Stimulated activated naive B cell treated with anti-CD40 and anti-IgM and Interleukin-4, amounts not matched to agents 10 μg/mL and 1 μg/mL and 100 μg/mL, for 72 hours (primary cell): ENCODE measurements around the gene CBFA2T3.
A peak's percentile ranks its signal among the peaks of the same experiment; 100 is the strongest.

ENCODE experiments used
- ATAC-seq, 2 donors: fragments of 150-1000 bp; cut with Tn5 transposase; replicated peaks; 2 replicates each; pipeline ENCODE4 v1.10.0; 2021; ENCODE audit warnings: moderate library complexity in 1 of 2
- DNase-seq: peaks from one replicate; pipeline ENCODE4 v3.0.0; 2021
- H3K27ac Mint-ChIP-seq: one replicate; pipeline ENCODE4 v1.8.0; 2022; ENCODE audit warnings: mild to moderate bottlenecking, mixed read lengths
- H3K27me3 Mint-ChIP-seq, 2 donors: one replicate each; pipeline ENCODE4 v1.8.0; 2022; ENCODE audit warnings: mixed read lengths in 2 of 2
- H3K36me3 Mint-ChIP-seq, 2 donors: one replicate each; pipeline ENCODE4 v1.8.0; 2022; ENCODE audit warnings: mixed read lengths in 2 of 2, mild to moderate bottlenecking in 1 of 2
- H3K4me1 Mint-ChIP-seq, 2 donors: one replicate each; pipeline ENCODE4 v1.8.0; 2022; ENCODE audit warnings: mixed read lengths in 2 of 2, mild to moderate bottlenecking in 1 of 2
- H3K4me3 Mint-ChIP-seq, 2 donors: one replicate each; pipeline ENCODE4 v1.8.0; 2022; ENCODE audit warnings: mild to moderate bottlenecking in 2 of 2, mixed read lengths in 2 of 2, moderate library complexity in 1 of 2
- H3K9me3 Mint-ChIP-seq, 2 donors: one replicate each; pipeline ENCODE4 v1.8.0; 2022; ENCODE audit warnings: mixed read lengths in 2 of 2, mild to moderate bottlenecking in 1 of 2

Gene CBFA2T3

DNA sequence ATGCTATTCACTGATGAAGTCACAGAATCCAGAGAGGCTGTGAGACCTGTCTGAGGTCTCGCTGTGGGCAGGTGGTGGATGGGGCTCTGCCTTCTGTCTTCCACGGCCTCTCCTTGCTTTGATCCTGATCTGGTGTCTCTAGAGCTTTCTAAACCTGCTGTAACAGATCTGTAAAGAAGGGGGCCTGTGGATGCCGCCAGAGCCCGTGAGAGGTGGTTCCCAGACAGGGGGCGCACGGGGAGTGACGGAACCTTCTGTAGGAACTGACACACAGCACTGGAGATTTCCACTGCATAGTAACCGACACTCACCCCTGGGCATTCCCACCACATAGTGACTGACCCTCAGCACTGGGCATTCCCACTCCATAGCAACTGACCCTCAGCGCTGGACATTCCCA, 16.0 kb downstream of the CBFA2T3 start:
- peaks cover 47 to 65% of the 10 kb centered on the region in 2 donors for H3K4me1 Mint-ChIP-seq
- H3K27me3 Mint-ChIP-seq = no peaks in the 10 kb centered on the region
- no peaks in the 10 kb centered on the region for H3K9me3 Mint-ChIP-seq
- H3K4me3 Mint-ChIP-seq = no peak overlapping the region
- no peak for DNase-seq
- peaks cover 50 to 71% of the 10 kb centered on the region in 2 donors for H3K36me3 Mint-ChIP-seq
- no peak overlapping the region for H3K27ac Mint-ChIP-seq
- no peak for ATAC-seq

DNA sequence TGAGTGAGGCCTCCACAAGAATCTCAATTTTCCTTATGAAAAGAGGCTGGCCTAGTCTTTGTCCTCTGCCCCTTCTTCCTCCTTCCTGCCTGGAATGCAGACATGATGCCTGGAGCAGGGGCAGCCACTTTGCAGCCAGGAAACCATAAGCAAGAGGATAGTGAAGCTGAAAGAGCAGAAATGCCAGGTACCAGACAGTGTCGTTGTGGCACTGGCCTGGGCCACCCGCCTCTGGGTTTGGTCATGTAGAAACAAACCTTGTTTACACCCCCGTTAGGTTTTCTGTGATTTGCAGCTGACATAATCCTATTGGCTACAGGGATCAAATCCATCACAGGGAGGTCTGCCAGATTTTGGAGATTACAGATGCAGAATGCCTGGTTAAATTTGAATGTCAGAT, 16.5 kb downstream of the CBFA2T3 start:
- Mint-ChIP-seq H3K36me3 (peaks cover 50 to 71% of the 10 kb centered on the region in 2 donors), H3K9me3 (no peaks in the 10 kb centered on the region), H3K4me1 (peaks cover 44 to 60% of the 10 kb centered on the region in 2 donors), H3K27me3 (no peaks in the 10 kb centered on the region), H3K27ac (no peak overlapping the region), H3K4me3 (no peak overlapping the region)
- DNase-seq = no peak
- ATAC-seq = no peak

DNA sequence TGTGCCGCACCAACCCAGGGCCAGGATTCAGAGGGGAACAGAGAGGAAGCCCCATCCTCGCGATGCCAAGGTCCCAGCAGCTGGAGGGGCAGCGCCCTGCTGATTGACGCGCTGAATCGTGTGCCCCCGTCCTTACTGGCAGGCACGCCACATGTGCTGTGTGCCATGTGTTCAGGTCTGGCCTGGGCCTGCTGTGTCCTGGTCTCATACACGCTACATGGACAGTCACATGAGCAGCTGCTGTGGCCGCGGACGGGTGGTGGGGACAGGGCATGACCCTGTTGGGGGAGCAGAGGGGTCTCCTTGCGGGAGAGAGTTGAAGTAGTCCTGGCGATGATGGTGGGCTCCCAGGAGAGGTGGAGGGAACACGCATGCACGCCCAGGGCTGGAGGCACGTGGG, 18.0 kb downstream of the CBFA2T3 start:
- peaks cover 45 to 64% of the 10 kb centered on the region in 2 donors for H3K36me3 Mint-ChIP-seq
- no peaks in the 10 kb centered on the region for H3K9me3 Mint-ChIP-seq
- no peak overlapping the region for H3K27ac Mint-ChIP-seq
- ATAC-seq (no peak), DNase-seq (no peak)
- H3K4me1 Mint-ChIP-seq = peaks cover 40 to 59% of the 10 kb centered on the region in 2 donors
- no peaks in the 10 kb centered on the region for H3K27me3 Mint-ChIP-seq
- peak overlapping the region; percentile 25 to 50 for H3K4me3 Mint-ChIP-seq

DNA sequence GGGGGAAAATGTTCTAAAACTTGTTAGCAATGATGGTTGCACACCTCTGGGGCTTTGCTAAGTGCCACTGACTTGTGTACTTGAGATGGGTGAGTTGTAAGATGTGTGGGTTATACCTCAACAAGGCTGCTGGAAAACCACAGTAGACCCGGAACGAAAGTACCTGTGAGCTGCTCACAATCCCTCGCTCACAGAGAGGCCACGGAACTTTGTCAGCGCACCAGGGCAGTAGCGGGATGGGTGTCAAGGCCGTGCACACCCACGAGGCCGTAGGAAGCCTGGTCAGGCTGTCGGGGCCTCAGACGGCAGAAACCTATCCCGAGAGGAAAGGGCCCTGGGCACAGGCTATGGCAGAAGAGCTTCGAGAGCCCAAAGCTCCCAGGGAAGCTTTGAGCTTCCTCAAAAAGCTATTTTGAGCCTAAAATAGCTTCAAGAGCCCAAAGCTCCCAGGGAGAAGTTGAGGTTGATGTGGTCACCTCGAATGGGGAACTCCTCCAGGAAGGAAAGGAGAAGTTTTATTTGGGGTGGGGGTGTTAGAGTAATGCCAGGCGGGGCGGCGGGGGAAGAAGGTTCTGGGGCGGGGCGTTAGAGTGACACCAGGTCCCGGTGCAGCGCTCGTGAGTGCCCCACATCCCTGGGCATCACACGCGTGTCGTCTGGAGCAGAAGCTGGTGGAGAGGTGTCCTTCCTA, 19.0 kb downstream of the CBFA2T3 start:
- Mint-ChIP-seq H3K4me1 (peaks cover 38 to 58% of the 10 kb centered on the region in 2 donors), H3K4me3 (peak overlapping the region; percentile 49 to 71), H3K27ac (peak overlapping the region; percentile 76), H3K27me3 (no peaks in the 10 kb centered on the region), H3K36me3 (peaks cover 42 to 59% of the 10 kb centered on the region in 2 donors), H3K9me3 (no peaks in the 10 kb centered on the region)
- ATAC-seq = peak; percentile 76 to 79
- no peak for DNase-seq

- ATAC-seq (peak in 1 of 2 donors; percentile 11), DNase-seq (no peak)
- Mint-ChIP-seq H3K36me3 (peaks cover 39 to 59% of the 10 kb centered on the region in 2 donors), H3K27me3 (no peaks in the 10 kb centered on the region), H3K4me3 (peak overlapping the region; percentile 42 to 71), H3K9me3 (no peaks in the 10 kb centered on the region), H3K4me1 (peaks cover 38 to 58% of the 10 kb centered on the region in 2 donors), H3K27ac (peak overlapping the region; percentile 76)
Observed at GRCh38 chr16:88957433-88957767, 19.6 kb downstream of the CBFA2T3 start.

- ATAC-seq = no peak
- no peaks in the 10 kb centered on the region for H3K27me3 Mint-ChIP-seq
- H3K4me3 Mint-ChIP-seq = no peak overlapping the region
- H3K36me3 Mint-ChIP-seq = peaks cover 38 to 56% of the 10 kb centered on the region in 2 donors
- peaks cover 36 to 53% of the 10 kb centered on the region in 2 donors for H3K4me1 Mint-ChIP-seq
- peak overlapping the region; percentile 76 for H3K27ac Mint-ChIP-seq
- DNase-seq = no peak
- no peaks in the 10 kb centered on the region for H3K9me3 Mint-ChIP-seq
Observed at GRCh38 chr16:88956546-88957432, 20.2 kb downstream of the CBFA2T3 start.

GRCh38 chr16:88955906-88956305, 21.1 kb downstream of the CBFA2T3 start:
- no peak overlapping the region for H3K27ac Mint-ChIP-seq
- DNase-seq (no peak), ATAC-seq (no peak)
- peaks cover 40 to 56% of the 10 kb centered on the region in 2 donors for H3K36me3 Mint-ChIP-seq
- H3K27me3 Mint-ChIP-seq = no peaks in the 10 kb centered on the region
- H3K9me3 Mint-ChIP-seq = no peaks in the 10 kb centered on the region
- H3K4me3 Mint-ChIP-seq = no peak overlapping the region
- H3K4me1 Mint-ChIP-seq = peaks cover 33 to 52% of the 10 kb centered on the region in 2 donors

GRCh38 chr16:88953003-88953690, 23.9 kb downstream of the CBFA2T3 start:
- H3K36me3 Mint-ChIP-seq = peaks cover 33 to 46% of the 10 kb centered on the region in 2 donors
- no peaks in the 10 kb centered on the region for H3K9me3 Mint-ChIP-seq
- no peak for ATAC-seq
- no peaks in the 10 kb centered on the region for H3K27me3 Mint-ChIP-seq
- H3K4me3 Mint-ChIP-seq = no peak overlapping the region
- no peak overlapping the region for H3K27ac Mint-ChIP-seq
- H3K4me1 Mint-ChIP-seq = peaks cover 20 to 30% of the 10 kb centered on the region in 2 donors
- no peak for DNase-seq

GRCh38 chr16:88951989-88952388, 25.0 kb downstream of the CBFA2T3 start:
- no peaks in the 10 kb centered on the region for H3K9me3 Mint-ChIP-seq
- H3K27ac Mint-ChIP-seq = no peak overlapping the region
- DNase-seq = no peak
- H3K27me3 Mint-ChIP-seq = no peaks in the 10 kb centered on the region
- H3K36me3 Mint-ChIP-seq = peaks cover 24 to 36% of the 10 kb centered on the region in 2 donors
- H3K4me3 Mint-ChIP-seq = no peak overlapping the region
- H3K4me1 Mint-ChIP-seq = peaks cover 10 to 19% of the 10 kb centered on the region in 2 donors
- ATAC-seq = no peak

DNA sequence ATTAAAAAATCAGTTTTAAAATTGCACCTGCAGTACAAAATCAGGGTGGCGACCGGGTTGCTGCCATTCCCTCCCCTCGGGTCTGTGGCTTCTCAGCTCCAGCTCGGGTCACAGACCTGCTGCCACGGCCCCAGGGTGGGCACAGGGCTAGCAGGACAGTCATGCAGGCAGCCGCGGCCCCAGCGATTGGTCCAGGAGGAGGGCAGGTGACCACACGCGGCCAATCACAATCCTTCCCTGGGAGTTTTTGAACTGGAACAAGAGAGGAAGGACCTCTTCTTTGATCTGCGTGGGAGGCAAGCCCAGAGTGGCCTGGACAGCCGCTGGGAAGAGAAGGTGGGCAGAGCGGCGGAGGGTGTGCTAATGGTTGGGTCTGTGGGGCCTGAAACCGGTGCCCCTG, 25.5 kb downstream of the CBFA2T3 start:
- Mint-ChIP-seq H3K27ac (no peak overlapping the region), H3K36me3 (peaks cover 24 to 35% of the 10 kb centered on the region in 2 donors), H3K4me1 (peaks cover 10 to 17% of the 10 kb centered on the region in 2 donors), H3K4me3 (no peak overlapping the region), H3K9me3 (no peaks in the 10 kb centered on the region), H3K27me3 (no peaks in the 10 kb centered on the region)
- DNase-seq (no peak), ATAC-seq (no peak)

GRCh38 chr16:88948781-88949490, 28.1 kb downstream of the CBFA2T3 start:
- no peak for ATAC-seq
- H3K4me3 Mint-ChIP-seq = no peak overlapping the region
- H3K27ac Mint-ChIP-seq = no peak overlapping the region
- no peaks in the 10 kb centered on the region for H3K9me3 Mint-ChIP-seq
- H3K27me3 Mint-ChIP-seq = no peaks in the 10 kb centered on the region
- no peak for DNase-seq
- H3K36me3 Mint-ChIP-seq = peaks cover 24 to 35% of the 10 kb centered on the region in 2 donors
- peaks cover 18 to 32% of the 10 kb centered on the region in 2 donors for H3K4me1 Mint-ChIP-seq

DNA sequence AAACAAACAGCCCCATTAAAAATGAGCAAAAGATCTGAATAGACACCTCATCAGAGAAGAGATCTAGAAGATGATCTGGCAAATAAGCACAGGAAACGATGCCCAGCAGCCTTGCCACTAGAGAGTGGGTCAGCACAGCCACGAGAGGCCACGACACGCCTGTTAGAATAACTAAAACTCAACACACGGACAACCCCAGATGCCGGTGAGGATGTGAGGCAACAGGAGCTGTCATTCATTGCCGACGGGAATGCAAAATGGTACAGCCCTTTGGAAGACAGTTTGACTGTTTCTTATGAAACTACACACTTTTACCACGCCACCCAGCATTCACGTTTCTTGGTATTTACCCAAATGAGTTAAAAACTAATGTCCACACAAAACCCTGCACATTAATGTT, 31.5 kb downstream of the CBFA2T3 start:
- DNase-seq (no peak), ATAC-seq (no peak)
- Mint-ChIP-seq H3K27ac (no peak overlapping the region), H3K27me3 (no peaks in the 10 kb centered on the region), H3K4me1 (peaks cover 20 to 27% of the 10 kb centered on the region in 2 donors), H3K4me3 (no peak overlapping the region), H3K9me3 (no peaks in the 10 kb centered on the region), H3K36me3 (peaks cover 8 to 17% of the 10 kb centered on the region in 2 donors)

- ATAC-seq (no peak), DNase-seq (no peak)
- H3K27me3 Mint-ChIP-seq = no peaks in the 10 kb centered on the region
- no peak overlapping the region for H3K4me3 Mint-ChIP-seq
- H3K27ac Mint-ChIP-seq = no peak overlapping the region
- no peaks in the 10 kb centered on the region for H3K9me3 Mint-ChIP-seq
- H3K4me1 Mint-ChIP-seq = peaks cover 28 to 42% of the 10 kb centered on the region in 2 donors
- H3K36me3 Mint-ChIP-seq = peaks cover 3 to 18% of the 10 kb centered on the region in 2 donors
Observed at GRCh38 chr16:88943741-88944140, 33.3 kb downstream of the CBFA2T3 start.
